Measurements from ENCODE around the gene FILIP1L.
A peak's percentile ranks its signal among the peaks of the same experiment; 100 is the strongest.

The FILIP1L gene

DNA sequence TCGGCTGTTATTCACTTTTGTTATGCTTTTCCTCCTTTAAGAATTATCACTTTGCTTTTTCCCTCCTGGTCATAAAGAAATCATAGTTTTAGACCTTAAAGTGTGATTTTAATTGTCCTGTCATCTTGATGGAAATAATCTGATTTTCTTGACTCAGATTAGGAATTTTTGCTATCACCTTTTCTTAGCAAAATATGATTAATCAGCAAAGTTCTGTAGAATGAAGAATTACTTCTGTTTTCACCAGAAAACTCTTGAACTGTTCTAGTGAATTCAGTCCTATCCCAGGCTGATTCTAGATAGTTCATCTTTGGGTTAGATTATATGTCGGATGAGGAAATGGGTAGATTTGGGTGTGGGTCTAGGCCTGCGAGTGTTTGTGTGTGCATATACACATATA lies 284.5 kb downstream of the FILIP1L start:
- Histone ChIP-seq H3K4me3 (ENCODE audit: low read length) (no peak overlapping the region), H3K4me1 (ENCODE audit: control insufficient read depth, insufficient read depth, low read length) (peaks cover 2% of the 10 kb centered on the region; the same call in 1 of the 2 replicates), H3K9me3 (ENCODE audit: control insufficient read depth, insufficient read depth, low read length) (no peaks in the 10 kb centered on the region), H3K36me3 (ENCODE audit: control insufficient read depth, insufficient read depth, low read length) (no peaks in the 10 kb centered on the region), H3K27ac (ENCODE audit: low read length) (no peak overlapping the region), H3K27me3 (ENCODE audit: control insufficient read depth, insufficient read depth, low read length) (no peaks in the 10 kb centered on the region)
- no CpG with 5 or more reads among the region's 3 CpGs for WGBS (ENCODE audit: insufficient coverage, insufficient read length)
- DNase-seq (ENCODE audit: low read depth, low spot score), result no peak

- no peaks in the 10 kb centered on the region for H3K27me3 ChIP-seq (ENCODE audit: control insufficient read depth, insufficient read depth, low read length)
- H3K9me3 ChIP-seq (ENCODE audit: control insufficient read depth, insufficient read depth, low read length), result no peaks in the 10 kb centered on the region
- no peak overlapping the region for H3K27ac ChIP-seq (ENCODE audit: low read length)
- H3K4me3 ChIP-seq (ENCODE audit: low read length), result no peak overlapping the region
- WGBS (ENCODE audit: insufficient coverage, insufficient read length), result no CpG with 5 or more reads among the region's 3 CpGs
- H3K36me3 ChIP-seq (ENCODE audit: control insufficient read depth, insufficient read depth, low read length), result no peaks in the 10 kb centered on the region
- no peak for DNase-seq (ENCODE audit: low read depth, low spot score)
- H3K4me1 ChIP-seq (ENCODE audit: control insufficient read depth, insufficient read depth, low read length), result no peaks in the 10 kb centered on the region
Observed at GRCh38 chr3:99825004-99825640, 289.2 kb downstream of the FILIP1L start.

DNA sequence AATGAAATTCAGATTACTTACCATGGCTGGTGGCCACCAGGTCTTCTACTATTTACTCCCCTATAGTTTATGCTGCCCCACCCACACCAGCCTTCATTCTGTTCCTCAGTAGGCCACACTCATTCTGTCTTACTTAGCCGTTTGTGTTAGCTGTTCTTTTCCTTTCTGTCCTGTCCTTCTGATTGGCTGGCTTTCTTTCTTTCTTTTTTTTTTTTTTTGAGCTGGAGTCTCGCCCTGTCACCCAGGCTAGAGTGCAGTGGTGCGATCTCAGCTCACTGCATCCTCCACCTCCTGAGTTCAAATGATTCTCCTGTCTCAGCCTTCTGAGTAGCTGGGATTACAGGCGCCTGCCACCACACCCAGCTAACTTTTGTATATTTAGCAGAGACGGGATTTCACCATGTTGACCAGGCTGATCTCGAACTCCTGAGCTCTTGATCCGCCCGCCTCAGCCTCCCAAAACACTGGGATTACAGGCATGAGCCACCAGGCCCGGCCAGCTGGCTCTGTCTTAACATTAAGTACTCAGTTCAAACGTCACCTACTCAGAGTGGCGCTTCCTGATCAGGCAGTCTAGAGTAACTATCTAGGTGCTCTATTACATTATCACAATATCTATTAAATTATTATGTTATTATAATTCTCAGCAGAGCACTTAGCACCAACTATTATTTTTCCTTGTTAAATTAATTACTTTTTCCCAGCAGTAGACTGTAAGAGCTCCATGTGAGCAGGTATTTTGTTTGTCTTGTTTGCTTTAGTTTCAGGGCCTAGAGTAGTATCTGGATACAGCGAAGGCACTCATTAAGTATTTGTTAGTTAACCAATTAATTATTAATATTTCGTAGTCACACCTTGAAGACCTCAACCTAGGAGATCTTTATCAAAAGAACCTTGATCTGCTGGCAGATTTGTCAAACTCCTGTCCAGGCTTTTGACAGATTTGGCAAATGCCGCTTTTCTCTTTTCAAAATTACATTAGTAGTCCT lies 290.3 kb downstream of the FILIP1L start:
- H3K4me1 ChIP-seq (ENCODE audit: control insufficient read depth, insufficient read depth, low read length), result no peaks in the 10 kb centered on the region
- WGBS (ENCODE audit: insufficient coverage, insufficient read length), result no CpG with 5 or more reads among the region's 14 CpGs
- H3K4me3 ChIP-seq (ENCODE audit: low read length), result no peak overlapping the region
- no peaks in the 10 kb centered on the region for H3K36me3 ChIP-seq (ENCODE audit: control insufficient read depth, insufficient read depth, low read length)
- H3K27ac ChIP-seq (ENCODE audit: low read length), result no peak overlapping the region
- H3K9me3 ChIP-seq (ENCODE audit: control insufficient read depth, insufficient read depth, low read length), result no peaks in the 10 kb centered on the region
- DNase-seq (ENCODE audit: low read depth, low spot score), result no peak
- H3K27me3 ChIP-seq (ENCODE audit: control insufficient read depth, insufficient read depth, low read length), result no peaks in the 10 kb centered on the region

- Histone ChIP-seq H3K9me3 (ENCODE audit: control insufficient read depth, insufficient read depth, low read length) (no peaks in the 10 kb centered on the region), H3K27ac (ENCODE audit: low read length) (no peak overlapping the region), H3K27me3 (ENCODE audit: control insufficient read depth, insufficient read depth, low read length) (no peaks in the 10 kb centered on the region), H3K4me1 (ENCODE audit: control insufficient read depth, insufficient read depth, low read length) (no peaks in the 10 kb centered on the region), H3K36me3 (ENCODE audit: control insufficient read depth, insufficient read depth, low read length) (no peaks in the 10 kb centered on the region), H3K4me3 (ENCODE audit: low read length) (no peak overlapping the region)
- WGBS (ENCODE audit: insufficient coverage, insufficient read length), result no CpG with 5 or more reads among the region's 2 CpGs
- DNase-seq (ENCODE audit: low read depth, low spot score), result no peak
Observed at GRCh38 chr3:99818818-99819217, 295.5 kb downstream of the FILIP1L start.

GRCh38 chr3:99817437-99818240 lies 296.7 kb downstream of the FILIP1L start, which contains the start of gene CMSS1:
CMSS1 (plus strand) TSS chr3:99817862.
- peak within 1 kb of the TSS; percentile 90 for H3K4me3 ChIP-seq (ENCODE audit: low read length)
- H3K27ac ChIP-seq (ENCODE audit: low read length), result no peak within 1 kb of the TSS
- no peaks in the 10 kb centered on the region for H3K36me3 ChIP-seq (ENCODE audit: control insufficient read depth, insufficient read depth, low read length)
- no CpG with 5 or more reads among the region's 60 CpGs for WGBS (ENCODE audit: insufficient coverage, insufficient read length)
- H3K4me1 ChIP-seq (ENCODE audit: control insufficient read depth, insufficient read depth, low read length), result no peaks in the 10 kb centered on the region
- H3K27me3 ChIP-seq (ENCODE audit: control insufficient read depth, insufficient read depth, low read length), result no peaks in the 10 kb centered on the region
- H3K9me3 ChIP-seq (ENCODE audit: control insufficient read depth, insufficient read depth, low read length), result no peaks in the 10 kb centered on the region
- peak; percentile 61 for DNase-seq (ENCODE audit: low read depth, low spot score)

- no peaks in the 10 kb centered on the region for H3K27me3 ChIP-seq (ENCODE audit: control insufficient read depth, insufficient read depth, low read length)
- no peaks in the 10 kb centered on the region for H3K4me1 ChIP-seq (ENCODE audit: control insufficient read depth, insufficient read depth, low read length)
- no CpG with 5 or more reads among the region's 15 CpGs for WGBS (ENCODE audit: insufficient coverage, insufficient read length)
- no peaks in the 10 kb centered on the region for H3K36me3 ChIP-seq (ENCODE audit: control insufficient read depth, insufficient read depth, low read length)
- H3K9me3 ChIP-seq (ENCODE audit: control insufficient read depth, insufficient read depth, low read length), result no peaks in the 10 kb centered on the region
- peak overlapping the region; percentile 90; the same call in 1 of the 2 replicates for H3K4me3 ChIP-seq (ENCODE audit: low read length)
- DNase-seq (ENCODE audit: low read depth, low spot score), result no peak
- H3K27ac ChIP-seq (ENCODE audit: low read length), result no peak overlapping the region
Observed at GRCh38 chr3:99817047-99817436, 297.3 kb downstream of the FILIP1L start.

DNA sequence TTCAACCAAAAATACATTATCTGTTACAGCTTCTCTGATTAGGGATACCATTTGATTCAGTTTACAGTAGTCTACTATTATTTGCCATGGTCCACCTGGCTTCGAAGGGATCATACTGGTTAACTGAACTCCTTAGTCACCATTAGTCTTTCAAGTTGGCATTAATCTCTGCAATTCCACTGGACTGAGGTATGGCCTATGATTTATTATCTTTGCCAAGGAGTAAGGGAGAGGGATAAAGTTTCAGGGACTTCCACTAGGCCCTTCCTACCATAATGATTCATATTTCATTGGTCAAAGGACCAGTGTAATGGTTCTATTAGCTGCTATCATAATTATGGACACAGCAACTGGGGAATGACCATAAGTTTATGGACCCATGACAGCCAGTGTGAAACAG lies 303.9 kb downstream of the FILIP1L start:
- Histone ChIP-seq H3K9me3 (ENCODE audit: control insufficient read depth, insufficient read depth, low read length) (no peaks in the 10 kb centered on the region), H3K27me3 (ENCODE audit: control insufficient read depth, insufficient read depth, low read length) (no peaks in the 10 kb centered on the region), H3K36me3 (ENCODE audit: control insufficient read depth, insufficient read depth, low read length) (no peaks in the 10 kb centered on the region), H3K4me3 (ENCODE audit: low read length) (no peak overlapping the region), H3K27ac (ENCODE audit: low read length) (no peak overlapping the region), H3K4me1 (ENCODE audit: control insufficient read depth, insufficient read depth, low read length) (no peaks in the 10 kb centered on the region)
- DNase-seq (ENCODE audit: low read depth, low spot score), result no peak
- WGBS (ENCODE audit: insufficient coverage, insufficient read length), result no CpG with 5 or more reads among the region's 1 CpG

- Histone ChIP-seq H3K27me3 (ENCODE audit: control insufficient read depth, insufficient read depth, low read length) (no peaks in the 10 kb centered on the region), H3K36me3 (ENCODE audit: control insufficient read depth, insufficient read depth, low read length) (no peaks in the 10 kb centered on the region), H3K4me1 (ENCODE audit: control insufficient read depth, insufficient read depth, low read length) (no peaks in the 10 kb centered on the region), H3K27ac (ENCODE audit: low read length) (no peak overlapping the region), H3K4me3 (ENCODE audit: low read length) (no peak overlapping the region), H3K9me3 (ENCODE audit: control insufficient read depth, insufficient read depth, low read length) (no peaks in the 10 kb centered on the region; the same call in 1 of the 2 replicates)
- no CpG with 5 or more reads among the region's 2 CpGs for WGBS (ENCODE audit: insufficient coverage, insufficient read length)
- DNase-seq (ENCODE audit: low read depth, low spot score), result no peak
Observed at GRCh38 chr3:99809565-99809964, 304.7 kb downstream of the FILIP1L start.

- Histone ChIP-seq H3K4me3 (ENCODE audit: low read length) (no peak overlapping the region), H3K4me1 (ENCODE audit: control insufficient read depth, insufficient read depth, low read length) (no peaks in the 10 kb centered on the region), H3K9me3 (ENCODE audit: control insufficient read depth, insufficient read depth, low read length) (peaks cover 2% of the 10 kb centered on the region), H3K27ac (ENCODE audit: low read length) (no peak overlapping the region), H3K27me3 (ENCODE audit: control insufficient read depth, insufficient read depth, low read length) (no peaks in the 10 kb centered on the region), H3K36me3 (ENCODE audit: control insufficient read depth, insufficient read depth, low read length) (no peaks in the 10 kb centered on the region)
- WGBS (ENCODE audit: insufficient coverage, insufficient read length), result no CpG with 5 or more reads among the region's 4 CpGs
- DNase-seq (ENCODE audit: low read depth, low spot score), result peak; percentile 54
Observed at GRCh38 chr3:99808163-99808794, 306.0 kb downstream of the FILIP1L start.

GRCh38 chr3:99805160-99805559 lies 309.1 kb downstream of the FILIP1L start:
- Histone ChIP-seq H3K27ac (ENCODE audit: low read length) (no peak overlapping the region), H3K36me3 (ENCODE audit: control insufficient read depth, insufficient read depth, low read length) (no peaks in the 10 kb centered on the region), H3K4me1 (ENCODE audit: control insufficient read depth, insufficient read depth, low read length) (no peaks in the 10 kb centered on the region), H3K27me3 (ENCODE audit: control insufficient read depth, insufficient read depth, low read length) (no peaks in the 10 kb centered on the region), H3K9me3 (ENCODE audit: control insufficient read depth, insufficient read depth, low read length) (peaks cover 2% of the 10 kb centered on the region), H3K4me3 (ENCODE audit: low read length) (no peak overlapping the region)
- WGBS (ENCODE audit: insufficient coverage, insufficient read length), result no CpG with 5 or more reads among the region's 2 CpGs
- DNase-seq (ENCODE audit: low read depth, low spot score), result no peak

All from iPS DF 6.9 (cell line).